Endothelial cell of umbilical vein (primary cell): ENCODE measurements around the gene OBP2B.
"Not testable (repeated sequence)": the region's sequence is repeated elsewhere in the genome, so short reads cannot be mapped to it uniquely, and the experiment has no call there.

Source experiments
- EZH2 ChIP-seq: IDR thresholded peaks from 2 replicates; pipeline ENCODE4 v1.6.1; 2012; ENCODE audit warnings: borderline replicate concordance, low read depth, mild to moderate bottlenecking, moderate library complexity, low read length, inconsistent platforms; ENCODE audit not compliant: severe bottlenecking
- POLR2A ChIP-seq: IDR thresholded peaks from 2 replicates; pipeline ENCODE4 v1.6.1; 2012; ENCODE audit warnings: low read depth, mild to moderate bottlenecking, control low read depth, low read length

DNA sequence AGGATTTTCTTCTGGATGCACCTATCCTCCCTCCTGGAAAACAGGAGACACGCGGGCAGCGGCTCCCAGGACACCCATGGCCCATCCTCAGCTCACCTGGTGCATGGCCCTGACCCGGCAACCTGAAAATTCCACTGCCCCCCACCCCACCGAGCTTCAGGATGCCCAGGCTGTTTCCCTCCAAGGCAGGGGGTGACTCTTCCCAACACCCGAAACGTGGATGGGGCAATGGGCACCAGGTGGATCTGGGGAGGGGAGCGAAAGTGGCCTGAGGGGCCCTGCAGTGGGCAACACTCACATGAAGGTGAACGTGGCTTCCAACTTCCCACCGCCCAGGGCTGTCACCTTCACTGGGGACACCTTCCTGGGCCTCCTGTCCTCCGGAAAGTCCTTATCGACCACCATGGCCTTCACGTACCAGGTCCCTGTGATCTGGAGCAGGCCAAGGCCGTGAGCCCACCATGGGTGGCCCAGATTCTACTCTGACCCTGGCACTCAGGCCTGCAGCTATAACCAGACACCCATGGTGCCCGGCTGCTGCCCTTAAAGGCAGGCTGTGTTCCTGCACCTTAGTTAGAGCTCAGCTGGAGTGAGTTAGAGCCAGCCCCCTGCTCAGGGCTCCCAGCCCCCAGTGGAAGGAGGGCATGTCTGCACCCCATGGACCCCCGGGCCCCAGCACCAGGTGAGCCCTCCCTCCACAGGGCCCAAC lies 725 bp downstream of the OBP2B start:
- TF ChIP-seq POLR2A, EZH2: not testable (repeated sequence)
